GM12865 (cell line): ENCODE measurements around the gene SGCD.
"Not testable (repeated sequence)": the region's sequence is repeated elsewhere in the genome, so short reads cannot be mapped to it uniquely, and the experiment has no call there.

Experiments used
- DNase-seq: peaks from one replicate; pipeline ENCODE4 v3.0.0; 2010; ENCODE audit warnings: low read depth
- H3K4me3 ChIP-seq: 2 replicates; pipeline ENCODE4 v1.5.1; 2011; ENCODE audit warnings: mild to moderate bottlenecking, low read depth, low read length, control low read depth
- TF ChIP-seq, protein P1 (sequence below): IDR thresholded peaks from 2 replicates; pipeline ENCODE4 v1.5.1; 2011; ENCODE audit warnings: low read length, control low read depth, low read depth, inconsistent platforms; ENCODE audit not compliant: insufficient read depth; ENCODE audit errors: missing control alignments

SGCD gene

DNA sequence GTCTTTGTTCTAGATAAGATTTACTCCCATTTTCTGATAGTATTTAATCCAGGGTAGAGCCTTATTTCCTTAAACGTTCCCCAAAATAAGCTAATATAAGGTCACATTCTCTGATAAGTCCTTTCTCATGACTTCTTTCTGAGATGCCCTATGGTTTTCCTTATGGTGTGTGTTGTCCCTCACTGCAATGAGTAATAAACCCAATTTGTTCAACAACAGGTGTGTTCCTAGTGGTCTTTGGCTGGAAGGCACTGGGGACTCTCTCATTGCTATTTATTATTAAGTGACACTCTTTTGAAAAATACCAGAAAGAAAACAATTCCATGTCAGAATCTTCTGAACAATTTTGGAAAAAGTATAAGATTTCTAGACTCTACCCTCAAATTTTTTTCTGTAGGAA lies 266.6 kb downstream of the SGCD start:
- DNase-seq, result no peak
- H3K4me3 ChIP-seq, result no peak overlapping the region
- TF ChIP-seq, protein P1, sequence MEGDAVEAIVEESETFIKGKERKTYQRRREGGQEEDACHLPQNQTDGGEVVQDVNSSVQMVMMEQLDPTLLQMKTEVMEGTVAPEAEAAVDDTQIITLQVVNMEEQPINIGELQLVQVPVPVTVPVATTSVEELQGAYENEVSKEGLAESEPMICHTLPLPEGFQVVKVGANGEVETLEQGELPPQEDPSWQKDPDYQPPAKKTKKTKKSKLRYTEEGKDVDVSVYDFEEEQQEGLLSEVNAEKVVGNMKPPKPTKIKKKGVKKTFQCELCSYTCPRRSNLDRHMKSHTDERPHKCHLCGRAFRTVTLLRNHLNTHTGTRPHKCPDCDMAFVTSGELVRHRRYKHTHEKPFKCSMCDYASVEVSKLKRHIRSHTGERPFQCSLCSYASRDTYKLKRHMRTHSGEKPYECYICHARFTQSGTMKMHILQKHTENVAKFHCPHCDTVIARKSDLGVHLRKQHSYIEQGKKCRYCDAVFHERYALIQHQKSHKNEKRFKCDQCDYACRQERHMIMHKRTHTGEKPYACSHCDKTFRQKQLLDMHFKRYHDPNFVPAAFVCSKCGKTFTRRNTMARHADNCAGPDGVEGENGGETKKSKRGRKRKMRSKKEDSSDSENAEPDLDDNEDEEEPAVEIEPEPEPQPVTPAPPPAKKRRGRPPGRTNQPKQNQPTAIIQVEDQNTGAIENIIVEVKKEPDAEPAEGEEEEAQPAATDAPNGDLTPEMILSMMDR, result no peak

GRCh38 chr5:156594406-156594805 lies 267.4 kb downstream of the SGCD start:
- DNase-seq, result no peak

DNA sequence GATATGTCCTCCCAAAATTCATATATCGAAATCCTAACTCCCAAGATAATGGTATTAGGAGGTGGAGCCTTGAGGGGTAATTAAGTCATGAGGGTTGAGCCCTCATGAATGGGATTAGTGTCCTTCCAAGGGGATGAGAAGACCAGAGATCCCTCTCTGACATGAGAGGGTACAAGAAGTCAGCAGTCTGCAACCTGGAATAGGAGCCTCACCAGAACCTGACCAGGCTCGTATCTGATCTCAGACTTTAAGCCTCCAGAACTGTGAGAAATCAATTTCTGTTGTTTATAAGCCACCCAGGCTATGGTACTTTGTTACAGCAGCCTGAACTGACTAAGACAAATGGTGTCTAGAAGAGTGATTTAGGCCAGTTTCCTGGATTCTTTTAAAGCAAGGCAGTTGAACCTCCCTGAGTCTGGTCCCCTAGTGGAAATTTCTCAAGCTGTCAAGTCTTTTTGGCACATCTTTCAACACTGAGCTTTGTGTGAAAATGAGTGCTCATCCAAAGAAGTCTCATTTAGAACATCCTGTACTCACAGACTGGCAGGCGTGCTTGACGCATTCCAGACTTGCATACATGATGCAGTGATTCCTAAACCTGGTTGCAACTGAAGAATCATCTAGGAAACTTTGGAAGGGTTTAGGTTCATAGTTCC lies 268.3 kb downstream of the SGCD start:
- TF ChIP-seq, protein P1, result no peak
- no peak overlapping the region for H3K4me3 ChIP-seq
- DNase-seq, result no peak

More at GRCh38 chr5:156594406-156594805, 267.4 kb downstream of the SGCD start:
- TF ChIP-seq, protein P1, result no peak
- no peak overlapping the region for H3K4me3 ChIP-seq

DNA sequence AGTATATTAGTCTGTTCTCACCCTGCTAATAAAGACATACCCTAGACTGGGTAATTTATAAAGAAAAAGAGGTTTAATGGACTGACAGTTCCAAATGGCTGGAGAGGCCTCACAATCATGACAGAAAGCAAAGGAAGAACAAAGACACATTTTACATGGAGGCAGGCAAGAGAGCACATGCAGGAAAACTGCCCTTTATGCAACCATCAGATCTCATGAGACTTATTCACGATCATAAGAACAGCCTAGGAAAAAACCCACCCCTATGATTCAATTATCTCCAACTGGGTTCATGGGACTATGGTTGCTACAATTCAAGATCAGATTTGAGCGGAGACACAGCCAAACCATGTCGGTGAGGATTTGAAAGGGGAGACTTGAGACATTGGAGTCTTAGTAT lies 270.3 kb downstream of the SGCD start:
- TF ChIP-seq, protein P1, result no peak
- no peak for DNase-seq
- no peak overlapping the region for H3K4me3 ChIP-seq

DNA sequence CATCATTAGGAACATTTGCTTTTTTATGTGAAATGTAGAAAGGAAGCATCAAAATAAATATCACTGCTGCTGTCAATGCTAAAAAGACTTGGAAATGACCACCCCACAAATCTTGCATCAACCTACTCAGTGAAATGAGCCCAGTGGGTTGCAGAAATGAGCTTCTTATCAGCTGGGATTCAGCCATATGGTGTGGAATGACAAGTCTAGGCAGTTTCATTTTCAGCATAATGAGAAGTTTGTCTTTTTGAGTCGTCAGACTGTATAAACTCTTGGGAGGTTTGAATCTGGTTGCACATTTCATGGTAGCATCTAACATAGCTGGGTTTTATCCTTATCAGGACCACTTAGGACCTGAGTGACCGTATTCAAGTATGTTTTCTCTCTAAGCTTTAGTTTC lies 272.0 kb downstream of the SGCD start:
- DNase-seq, result no peak
- no peak overlapping the region for H3K4me3 ChIP-seq
- TF ChIP-seq, protein P1, result no peak

- not testable (repeated sequence) for H3K4me3 ChIP-seq, DNase-seq
Observed at GRCh38 chr5:156610582-156610981, 283.6 kb downstream of the SGCD start.

- TF ChIP-seq, protein P1, result no peak
- no peak for DNase-seq
- H3K4me3 ChIP-seq, result no peak overlapping the region
Observed at GRCh38 chr5:156615901-156616300, 288.9 kb downstream of the SGCD start.
